ENCODE data around the gene UNC5A. TPM values are rescaled to one million over a fixed set of nuclear protein-coding genes. Genes with fewer than 3 reads are reported as not detected.

The UNC5A gene
- total RNA-seq, 1 experiment from 2014 or later, result 10.1 TPM

GRCh38 chr5:176904276-176904675 lies 93.9 kb downstream of the UNC5A start:
- ATAC-seq (no peak), DNase-seq (ENCODE audit: low read depth, low spot score) (no peak)
- Histone ChIP-seq H3K4me1 (ENCODE audit: control insufficient read depth in 1 of 2, insufficient read depth in 2 of 2, low read length in 2 of 2) (no peaks in the 10 kb centered on the region), H3K36me3 (ENCODE audit: control insufficient read depth in 1 of 2, insufficient read depth in 2 of 2, low read length in 2 of 2) (peaks cover 25 to 59% of the 10 kb centered on the region in 2 experiments), H3K27me3 (ENCODE audit: insufficient read depth, low read length) (no peaks in the 10 kb centered on the region), H3K79me2 (ENCODE audit: insufficient read depth, low read length) (no peaks in the 10 kb centered on the region), H3K9ac (ENCODE audit: low read length) (no peak overlapping the region), H4K20me1 (ENCODE audit: insufficient read depth) (no peaks in the 10 kb centered on the region), H3K9me2 (ENCODE audit: insufficient read depth) (no peaks in the 10 kb centered on the region), H3K9me3 (ENCODE audit: control insufficient read depth in 1 of 2, insufficient read depth in 1 of 2, low read depth in 1 of 2, low read length in 2 of 2) (no peaks in the 10 kb centered on the region), H3K27ac (ENCODE audit: low read depth, low read length) (no peak overlapping the region), H3K4me3 (replicated peaks in 1 of 2; ENCODE audit: low read depth in 1 of 2, low read length in 2 of 2) (no peak overlapping the region), H2AFZ (ENCODE audit: low read depth, low read length, poor library complexity, severe bottlenecking) (no peak overlapping the region), H3K4me2 (ENCODE audit: low read length) (no peak overlapping the region)
- POLR2A ChIA-PET, result no interaction called here
- no TSS peak for BruUV-seq (replicated peaks)
- CTCF ChIA-PET, result no interaction called here
- intact Hi-C loops (cut with micrococcal nuclease), result no loop called here
- TF ChIP-seq SIN3A (IDR thresholded peaks at IDR 0.05; ENCODE audit: low read depth), result no peak
- TF ChIP-seq ELF1 (IDR thresholded peaks at IDR 0.05; ENCODE audit: borderline replicate concordance, low read depth), result no peak
- no peak for TF ChIP-seq EZH2phosphoT487 (IDR thresholded peaks at IDR 0.05; ENCODE audit: borderline replicate concordance)
- TF ChIP-seq EZH2 (IDR thresholded peaks at IDR 0.05), result no peak
- TF ChIP-seq POLR2A (IDR thresholded peaks at IDR 0.05; ENCODE audit: borderline replicate concordance, extremely low read depth, insufficient read depth, insufficient read length), result no peak
- no peak for TF ChIP-seq JUND (IDR thresholded peaks at IDR 0.05)
- TF ChIP-seq, protein P1, sequence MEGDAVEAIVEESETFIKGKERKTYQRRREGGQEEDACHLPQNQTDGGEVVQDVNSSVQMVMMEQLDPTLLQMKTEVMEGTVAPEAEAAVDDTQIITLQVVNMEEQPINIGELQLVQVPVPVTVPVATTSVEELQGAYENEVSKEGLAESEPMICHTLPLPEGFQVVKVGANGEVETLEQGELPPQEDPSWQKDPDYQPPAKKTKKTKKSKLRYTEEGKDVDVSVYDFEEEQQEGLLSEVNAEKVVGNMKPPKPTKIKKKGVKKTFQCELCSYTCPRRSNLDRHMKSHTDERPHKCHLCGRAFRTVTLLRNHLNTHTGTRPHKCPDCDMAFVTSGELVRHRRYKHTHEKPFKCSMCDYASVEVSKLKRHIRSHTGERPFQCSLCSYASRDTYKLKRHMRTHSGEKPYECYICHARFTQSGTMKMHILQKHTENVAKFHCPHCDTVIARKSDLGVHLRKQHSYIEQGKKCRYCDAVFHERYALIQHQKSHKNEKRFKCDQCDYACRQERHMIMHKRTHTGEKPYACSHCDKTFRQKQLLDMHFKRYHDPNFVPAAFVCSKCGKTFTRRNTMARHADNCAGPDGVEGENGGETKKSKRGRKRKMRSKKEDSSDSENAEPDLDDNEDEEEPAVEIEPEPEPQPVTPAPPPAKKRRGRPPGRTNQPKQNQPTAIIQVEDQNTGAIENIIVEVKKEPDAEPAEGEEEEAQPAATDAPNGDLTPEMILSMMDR (IDR thresholded peaks at IDR 0.05 in 2 of 3, conservative IDR thresholded peaks at IDR 0.05 in 1 of 3; ENCODE audit: borderline replicate concordance in 1 of 3, insufficient read depth in 1 of 3, low read depth in 2 of 3, low read length in 2 of 3), result no peak
- TF ChIP-seq POLR2AphosphoS5 (IDR thresholded peaks at IDR 0.05; ENCODE audit: low read depth, low read length), result no peak
- TF ChIP-seq SRF (IDR thresholded peaks at IDR 0.05; ENCODE audit: low read depth), result no peak
- no peak for TF ChIP-seq FOSL1 (IDR thresholded peaks at IDR 0.05; ENCODE audit: low read depth)
- TF ChIP-seq REST (IDR thresholded peaks at IDR 0.05; ENCODE audit: low read depth), result no peak
- RAD21 ChIA-PET (ENCODE audit: low non-redundant PET in 1 of 2, low total read pairs in 2 of 2, uncharacterized antibody in 2 of 2, unreplicated experiment in 2 of 2), result no interaction called here
